NOMO-1 treated with DMSO at 0.1 percent for 48 hours (cell line): ENCODE data around the gene VWA2.

Experiments used
- DNase-seq: peaks from one replicate; lab custom pipeline; 2025; ENCODE audit not compliant: unreplicated experiment; lab: John Stamatoyannopoulos, UW

Gene VWA2

GRCh38 chr10:114246679-114247305 is 7.7 kb downstream of the VWA2 start:
- DNase-seq: no peak

DNA sequence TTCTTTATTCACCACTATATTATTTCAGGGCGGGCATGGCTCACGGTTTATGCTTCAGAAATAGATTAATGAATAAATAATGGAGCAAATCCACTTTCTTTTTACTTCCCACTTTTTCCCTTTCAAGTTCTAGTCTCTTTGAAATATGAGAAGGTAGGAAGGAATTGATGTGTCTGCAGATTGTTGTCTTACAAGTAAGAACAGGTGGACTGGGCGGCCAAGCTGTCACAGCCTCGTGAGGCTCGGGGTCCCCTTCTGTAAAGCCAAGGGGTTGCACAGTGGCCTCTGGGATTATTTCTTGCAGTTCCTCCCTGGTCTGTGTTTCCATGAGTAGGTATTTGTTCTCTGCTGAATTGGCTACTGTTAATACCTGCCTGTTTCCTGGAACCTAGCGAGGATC is 11.2 kb downstream of the VWA2 start:
- DNase-seq: no peak

DNA sequence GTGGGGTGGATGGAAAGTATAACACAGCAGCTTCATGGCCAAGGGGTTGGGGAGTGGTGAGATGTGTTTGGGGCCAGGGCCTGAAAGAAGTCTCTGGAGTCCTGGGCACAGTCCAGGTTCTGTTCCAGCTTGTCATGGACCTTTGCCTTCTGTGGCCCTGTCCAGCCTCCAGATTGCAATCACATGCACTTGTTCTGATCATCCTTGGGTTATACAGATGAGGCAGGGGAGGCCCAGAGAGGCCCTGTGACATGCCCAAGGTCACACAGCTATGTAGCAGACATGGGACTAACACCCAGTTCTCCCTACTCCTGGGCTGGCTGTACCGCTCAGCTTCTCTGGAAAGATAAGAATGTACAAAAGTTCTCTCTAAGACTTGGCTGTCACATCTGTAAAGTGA is 11.7 kb downstream of the VWA2 start:
- no peak for DNase-seq

DNA sequence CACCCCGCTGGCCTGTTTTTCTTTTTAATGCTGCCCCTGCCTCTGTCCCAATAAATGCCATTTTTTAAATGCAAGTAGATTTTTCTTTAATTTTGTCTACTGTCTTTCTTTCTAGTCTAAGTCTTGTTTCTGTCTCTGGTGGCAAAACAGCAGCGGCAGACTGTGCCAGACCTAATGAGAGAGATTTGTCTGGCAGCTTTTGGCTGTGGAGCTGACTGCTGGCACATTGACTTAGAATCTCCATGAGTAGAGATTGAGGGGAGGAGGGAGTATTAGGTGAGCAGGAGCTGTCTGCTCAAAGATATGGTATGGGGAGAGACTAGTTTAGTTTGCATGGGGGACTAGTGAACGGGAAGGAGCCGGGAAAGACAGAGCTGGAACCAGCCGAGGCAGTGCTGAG is 13.0 kb downstream of the VWA2 start:
- no peak for DNase-seq

- no peak for DNase-seq
Measured at GRCh38 chr10:114252883-114253282, 13.8 kb downstream of the VWA2 start.

DNA sequence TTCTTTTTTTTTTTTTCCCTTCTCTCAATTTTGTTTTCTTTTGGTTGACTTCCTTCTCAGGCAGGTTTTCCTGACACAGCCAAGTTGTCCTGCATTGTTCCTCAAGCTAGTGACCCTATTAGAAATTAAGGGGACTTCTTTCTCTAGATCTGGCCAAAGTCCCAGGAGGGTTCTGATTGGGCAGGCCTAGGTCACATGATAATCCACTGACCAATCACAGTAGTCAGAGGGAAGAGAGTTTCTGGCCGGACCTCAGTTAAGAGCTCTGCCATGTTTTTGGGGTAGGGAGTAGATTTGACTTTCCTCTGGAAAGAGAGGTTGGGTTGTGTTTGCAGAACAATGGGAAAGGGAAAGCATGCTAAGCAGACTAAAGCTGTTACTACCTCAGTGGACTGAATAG is 16.2 kb downstream of the VWA2 start:
- no peak for DNase-seq

- no peak for DNase-seq
Measured at GRCh38 chr10:114256008-114256765, 17.1 kb downstream of the VWA2 start.

DNA sequence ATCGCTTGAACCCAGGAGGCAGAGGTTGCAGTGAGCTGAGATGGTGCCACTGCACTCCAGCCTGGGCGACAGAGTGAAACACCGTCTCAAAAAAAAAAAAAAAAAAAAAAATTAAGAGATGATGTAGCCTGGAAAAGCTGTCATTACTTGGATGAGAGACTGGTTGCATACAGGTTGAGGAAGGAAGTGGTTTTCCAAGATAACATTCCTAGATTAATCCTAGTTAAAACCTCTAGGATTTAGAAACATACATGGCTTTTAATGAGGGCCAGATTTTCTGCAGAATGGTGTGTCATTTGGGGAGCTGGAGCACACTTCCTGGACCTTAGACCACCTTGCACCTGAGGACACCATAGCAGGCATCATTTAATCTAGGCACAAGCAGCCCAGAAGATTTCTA is 17.8 kb downstream of the VWA2 start:
- DNase-seq: no peak

DNA sequence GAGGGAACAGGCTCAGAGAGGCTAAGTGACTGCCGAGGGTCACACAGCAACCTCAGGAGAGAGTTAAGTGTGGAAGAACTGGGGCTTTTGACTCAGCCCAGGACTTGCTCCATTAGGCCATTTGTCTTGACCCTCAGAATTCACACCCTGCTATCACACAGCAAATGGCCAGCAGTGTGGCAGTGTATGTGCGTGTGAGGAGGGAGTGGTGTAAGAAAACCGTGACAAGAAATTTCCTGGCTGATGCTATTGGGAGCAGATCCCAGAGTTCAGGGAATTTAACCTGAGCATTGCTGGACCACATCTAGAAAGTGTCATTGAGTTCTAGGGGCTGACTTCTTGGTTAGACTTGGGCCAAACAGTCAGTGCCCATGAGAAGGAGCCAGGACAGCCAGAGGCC is 18.4 kb downstream of the VWA2 start:
- no peak for DNase-seq

DNA sequence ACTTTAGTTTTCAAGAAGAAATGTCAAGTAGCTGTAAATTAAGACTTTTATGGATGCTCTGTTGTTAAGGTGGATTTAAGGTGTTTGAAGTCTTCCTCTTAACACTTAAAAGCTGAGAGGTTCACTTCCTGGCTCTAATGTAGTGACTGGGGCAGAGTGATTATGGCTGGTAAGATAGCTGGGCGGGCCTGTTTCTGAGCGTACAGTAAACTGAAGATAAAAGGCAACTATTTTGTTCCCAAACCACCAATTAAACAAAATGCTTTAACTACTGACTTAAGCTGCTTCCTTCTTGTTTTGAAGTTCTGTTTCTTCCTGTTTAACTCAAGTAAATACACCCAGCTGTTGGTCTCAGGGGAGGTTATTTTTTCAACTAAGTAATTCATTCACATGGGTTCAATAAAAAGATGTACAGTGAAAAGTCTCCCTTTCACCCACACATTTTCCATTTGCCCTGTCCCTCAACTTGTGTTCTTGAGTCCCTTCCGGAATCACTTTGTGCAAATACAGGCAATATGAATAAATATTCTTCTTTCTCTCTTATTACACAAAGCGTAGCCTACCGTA is 19.3 kb downstream of the VWA2 start:
- no peak for DNase-seq

- DNase-seq: no peak
Measured at GRCh38 chr10:114259824-114260223, 20.8 kb downstream of the VWA2 start.

GRCh38 chr10:114260366-114260765 is 21.3 kb downstream of the VWA2 start:
- DNase-seq: no peak

DNA sequence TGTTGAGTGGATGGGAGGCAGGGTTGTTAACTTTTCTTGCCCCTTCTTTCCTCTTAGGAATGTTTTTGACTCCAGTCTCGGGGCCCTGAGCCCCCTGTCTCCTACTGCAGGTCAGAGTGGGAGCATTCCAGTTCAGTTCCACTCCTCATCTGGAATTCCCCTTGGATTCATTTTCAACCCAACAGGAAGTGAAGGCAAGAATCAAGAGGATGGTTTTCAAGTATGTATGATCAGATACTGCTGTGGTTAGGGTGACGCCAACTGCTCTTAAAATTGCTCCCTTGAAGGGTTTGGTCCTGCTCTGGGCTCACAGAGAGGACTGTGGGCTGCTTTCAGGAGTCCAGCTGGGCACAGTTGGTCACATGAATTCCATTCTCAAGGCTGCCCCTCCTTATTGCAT is 22.0 kb downstream of the VWA2 start:
- no peak for DNase-seq

GRCh38 chr10:114262496-114262895 is 23.4 kb downstream of the VWA2 start:
- no peak for DNase-seq

DNA sequence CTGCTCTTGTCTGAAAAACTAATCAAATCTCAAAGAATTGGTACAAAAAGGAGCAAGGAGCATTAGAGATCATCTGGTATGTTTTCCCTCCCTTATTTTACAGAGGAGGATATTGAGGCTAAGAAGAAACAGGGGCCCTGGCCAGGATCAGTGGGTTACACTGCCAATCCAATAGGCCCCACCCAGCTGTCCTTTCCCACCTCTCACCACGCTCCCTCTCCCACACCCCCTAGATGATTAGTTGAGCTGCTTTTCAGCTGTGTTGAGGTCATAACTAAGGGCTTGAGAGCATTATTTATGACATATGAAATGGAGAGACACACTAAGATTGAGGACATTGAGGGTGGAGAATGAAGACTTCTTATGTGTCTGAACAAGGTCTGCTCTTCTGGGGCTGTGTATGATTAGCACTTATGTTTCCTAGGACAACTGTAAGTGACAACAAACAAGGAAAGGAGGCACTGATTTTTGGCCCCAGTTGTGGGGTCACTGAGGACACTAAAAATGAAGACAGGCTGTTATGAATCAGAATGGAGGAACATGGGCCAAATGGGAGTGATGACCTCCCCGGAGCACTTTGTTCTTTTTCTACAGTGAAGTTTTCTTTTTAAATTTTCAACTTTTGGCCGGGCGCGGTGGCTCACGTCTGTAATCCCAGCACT is 26.5 kb downstream of the VWA2 start:
- no peak for DNase-seq

DNA sequence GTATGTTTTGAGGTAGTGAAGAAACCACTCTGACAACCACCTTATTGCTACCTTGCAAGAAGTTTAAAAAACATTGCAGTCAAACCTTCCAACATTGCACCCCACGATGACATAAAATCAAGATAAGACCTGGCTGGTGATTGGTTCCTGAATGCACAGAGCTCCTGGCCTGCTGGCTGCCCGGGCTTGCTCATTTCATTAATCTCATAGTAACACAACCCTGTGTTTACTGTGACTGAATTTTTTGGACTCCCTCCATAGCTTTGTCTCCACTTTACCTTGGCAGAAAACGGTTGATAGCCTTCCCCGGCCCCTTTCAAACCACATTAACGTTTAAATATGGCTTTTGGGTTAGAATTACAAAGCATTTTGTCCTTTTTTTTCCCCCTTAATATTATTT is 27.5 kb downstream of the VWA2 start:
- no peak for DNase-seq

- DNase-seq: no peak
Measured at GRCh38 chr10:114271075-114271778, 32.2 kb downstream of the VWA2 start.

- DNase-seq: no peak
Measured at GRCh38 chr10:114271779-114272167, 32.7 kb downstream of the VWA2 start.

DNA sequence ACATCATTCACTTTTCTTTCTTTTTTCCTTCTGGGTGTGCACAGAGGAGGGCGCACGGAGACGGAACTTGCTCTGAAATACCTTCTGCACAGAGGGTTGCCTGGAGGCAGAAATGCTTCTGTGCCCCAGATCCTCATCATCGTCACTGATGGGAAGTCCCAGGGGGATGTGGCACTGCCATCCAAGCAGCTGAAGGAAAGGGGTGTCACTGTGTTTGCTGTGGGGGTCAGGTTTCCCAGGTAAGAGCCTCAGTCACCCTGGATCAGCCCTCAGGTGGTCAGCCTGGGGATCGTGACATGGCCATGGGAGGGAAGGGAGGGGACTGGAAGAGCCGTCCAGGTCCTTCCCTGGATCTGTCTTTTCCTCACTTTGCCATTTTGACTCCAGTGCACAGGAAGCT is 33.6 kb downstream of the VWA2 start:
- DNase-seq: no peak

DNA sequence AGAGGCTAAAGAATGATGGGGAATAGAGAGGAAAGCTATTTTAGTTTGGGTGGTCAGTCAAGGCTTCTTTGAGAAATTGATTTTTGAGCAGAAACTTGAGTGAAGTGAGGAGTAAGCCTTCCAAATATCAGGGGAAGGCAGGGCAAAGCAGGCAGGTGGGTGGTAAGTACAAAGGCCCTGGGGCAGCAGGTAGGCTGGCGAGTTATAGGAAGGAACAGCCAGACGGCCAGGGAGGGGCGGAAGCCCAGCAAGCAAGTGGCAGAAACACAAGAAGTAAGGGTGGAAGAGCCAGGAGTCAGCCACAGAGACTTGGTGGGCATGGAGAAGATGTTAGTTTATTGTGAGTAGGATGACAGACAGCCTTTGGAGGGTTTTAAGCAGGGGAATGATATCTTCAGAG is 34.9 kb downstream of the VWA2 start:
- no peak for DNase-seq

DNA sequence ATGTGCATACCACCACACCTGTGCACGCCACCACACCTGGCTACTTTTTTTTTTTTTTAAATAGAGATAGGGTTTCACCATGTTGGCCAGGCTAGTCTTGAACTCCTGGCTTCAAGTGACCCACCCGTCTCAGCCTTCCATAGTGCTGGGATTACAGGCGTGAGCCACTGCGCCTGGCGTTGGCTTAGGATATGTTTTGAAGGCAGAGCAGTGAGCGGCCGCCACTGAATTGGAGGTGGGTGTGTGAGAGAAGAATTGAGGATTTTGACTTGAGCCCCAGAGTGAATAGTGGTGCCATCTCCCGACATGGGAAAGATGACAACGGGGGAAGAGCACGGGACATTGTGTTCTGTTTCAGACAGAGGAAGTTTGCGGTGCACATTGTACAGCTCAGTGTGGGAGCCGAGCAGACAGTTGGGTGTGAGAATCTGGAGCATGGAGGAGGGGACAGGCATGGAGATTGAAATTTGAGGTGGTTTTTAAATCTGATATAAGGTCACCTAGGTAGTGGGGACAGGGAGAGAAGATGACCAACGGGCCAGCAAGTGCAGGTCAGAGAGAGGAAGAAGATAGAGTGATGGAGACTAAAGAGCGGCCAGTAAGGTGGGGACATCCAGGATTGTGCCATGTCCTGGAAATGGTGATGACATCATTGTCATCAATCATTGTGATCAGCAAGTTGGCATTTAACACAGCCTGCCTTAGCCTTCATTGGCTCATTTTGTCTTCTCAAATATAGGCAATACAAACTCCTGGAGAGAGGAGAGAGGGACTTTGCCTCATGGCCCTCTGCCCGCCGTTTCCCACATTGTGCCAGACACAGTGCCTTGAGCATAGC is 35.8 kb downstream of the VWA2 start:
- DNase-seq: no peak
